ENCODE measurements around the gene CCL3.

GRCh38 chr17:36095992-36096391, 6.0 kb upstream of the CCL3 start:
- TF ChIP-seq, protein P1, sequence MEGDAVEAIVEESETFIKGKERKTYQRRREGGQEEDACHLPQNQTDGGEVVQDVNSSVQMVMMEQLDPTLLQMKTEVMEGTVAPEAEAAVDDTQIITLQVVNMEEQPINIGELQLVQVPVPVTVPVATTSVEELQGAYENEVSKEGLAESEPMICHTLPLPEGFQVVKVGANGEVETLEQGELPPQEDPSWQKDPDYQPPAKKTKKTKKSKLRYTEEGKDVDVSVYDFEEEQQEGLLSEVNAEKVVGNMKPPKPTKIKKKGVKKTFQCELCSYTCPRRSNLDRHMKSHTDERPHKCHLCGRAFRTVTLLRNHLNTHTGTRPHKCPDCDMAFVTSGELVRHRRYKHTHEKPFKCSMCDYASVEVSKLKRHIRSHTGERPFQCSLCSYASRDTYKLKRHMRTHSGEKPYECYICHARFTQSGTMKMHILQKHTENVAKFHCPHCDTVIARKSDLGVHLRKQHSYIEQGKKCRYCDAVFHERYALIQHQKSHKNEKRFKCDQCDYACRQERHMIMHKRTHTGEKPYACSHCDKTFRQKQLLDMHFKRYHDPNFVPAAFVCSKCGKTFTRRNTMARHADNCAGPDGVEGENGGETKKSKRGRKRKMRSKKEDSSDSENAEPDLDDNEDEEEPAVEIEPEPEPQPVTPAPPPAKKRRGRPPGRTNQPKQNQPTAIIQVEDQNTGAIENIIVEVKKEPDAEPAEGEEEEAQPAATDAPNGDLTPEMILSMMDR (IDR thresholded peaks at IDR 0.05) = no peak
- TF ChIP-seq POLR2AphosphoS5 (IDR thresholded peaks at IDR 0.05) = no peak
- TF ChIP-seq POLR2A (IDR thresholded peaks at IDR 0.05) = no peak
- no peak for TF ChIP-seq EP300 (IDR thresholded peaks at IDR 0.05)
